Neural crest cell (in vitro differentiated cells): Measurements from ENCODE around the gene ZBTB20. TPM values are rescaled to one million over a fixed set of nuclear protein-coding genes. Genes with fewer than 3 reads are reported as not detected.

ENCODE experiments used
- DNase-seq: peaks from one replicate; pipeline ENCODE4 v3.0.0; 2021; ENCODE audit warnings: low read depth, mixed read lengths, low spot score
- H3K27ac Mint-ChIP-seq: one replicate; pipeline ENCODE4 v1.8.0; 2021; ENCODE audit warnings: mild to moderate bottlenecking, mixed read lengths; ENCODE audit not compliant: unreplicated experiment
- H3K27me3 Mint-ChIP-seq: 2 replicates; pipeline ENCODE4 v1.8.0; 2021; ENCODE audit warnings: low read depth, mild to moderate bottlenecking, mixed read lengths
- H3K36me3 Mint-ChIP-seq: 2 replicates; pipeline ENCODE4 v1.8.0; 2021; ENCODE audit warnings: low read depth, mild to moderate bottlenecking, mixed read lengths
- H3K4me1 Mint-ChIP-seq: 2 replicates; pipeline ENCODE4 v1.8.0; 2021; ENCODE audit warnings: mixed read lengths
- H3K4me3 Mint-ChIP-seq: one replicate; pipeline ENCODE4 v1.8.0; 2021; ENCODE audit warnings: mild to moderate bottlenecking, mixed read lengths
- H3K9me3 Mint-ChIP-seq: 2 replicates; pipeline ENCODE4 v1.8.0; 2021; ENCODE audit warnings: mixed read lengths
- CTCF ChIP-seq: fragments of 200-600 bp; sonication (generic); conservative IDR thresholded peaks from 2 replicates; pipeline ENCODE4 v1.5.0; 2021; ENCODE audit warnings: antibody characterized with exemption, mild to moderate bottlenecking
- total RNA-seq: library from RNA; stranded (reverse); gene quantifications from 2 replicates; pipeline ENCODE4 v1.2.1, GENCODE V29; 2021

ZBTB20 gene
- total RNA-seq, 1 donor from 2014 or later, result 12.4 TPM

DNA sequence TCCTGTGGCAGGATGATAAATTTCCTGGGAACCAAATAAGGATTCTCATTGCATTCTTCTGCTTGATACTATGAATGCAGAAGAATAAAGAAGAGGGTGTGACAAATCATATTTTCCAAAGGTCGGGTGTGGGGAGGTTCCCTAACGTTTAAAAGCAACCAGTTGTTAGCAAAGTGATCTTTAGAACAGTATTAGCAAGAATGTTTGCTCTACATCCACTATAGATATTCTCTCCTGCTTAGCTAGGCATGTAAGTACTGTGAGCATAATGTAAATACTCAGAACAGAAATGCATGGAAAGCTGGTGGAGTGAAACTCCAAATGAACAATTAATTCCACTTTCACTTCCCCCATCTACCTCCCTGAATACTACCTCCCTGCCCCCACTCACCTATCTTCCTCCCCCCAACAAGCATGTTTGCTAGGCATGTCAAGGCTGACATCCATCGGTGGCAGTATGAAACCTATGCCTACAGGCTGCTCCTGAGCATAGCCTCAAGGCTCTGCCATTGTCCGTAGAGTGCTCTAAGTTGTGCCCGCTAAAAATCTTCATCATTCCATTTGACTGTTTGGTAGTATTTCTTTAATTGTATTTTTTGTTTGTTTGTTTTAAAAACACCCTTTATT is 523.6 kb downstream of the ZBTB20 start:
- no peaks in the 10 kb centered on the region for H3K36me3 Mint-ChIP-seq
- no peak overlapping the region for H3K4me3 Mint-ChIP-seq
- no peak overlapping the region for H3K27ac Mint-ChIP-seq
- no peak for TF ChIP-seq CTCF
- no peaks in the 10 kb centered on the region for H3K27me3 Mint-ChIP-seq
- H3K4me1 Mint-ChIP-seq, result peaks cover 37% of the 10 kb centered on the region
- DNase-seq, result no peak
- no peaks in the 10 kb centered on the region for H3K9me3 Mint-ChIP-seq

DNA sequence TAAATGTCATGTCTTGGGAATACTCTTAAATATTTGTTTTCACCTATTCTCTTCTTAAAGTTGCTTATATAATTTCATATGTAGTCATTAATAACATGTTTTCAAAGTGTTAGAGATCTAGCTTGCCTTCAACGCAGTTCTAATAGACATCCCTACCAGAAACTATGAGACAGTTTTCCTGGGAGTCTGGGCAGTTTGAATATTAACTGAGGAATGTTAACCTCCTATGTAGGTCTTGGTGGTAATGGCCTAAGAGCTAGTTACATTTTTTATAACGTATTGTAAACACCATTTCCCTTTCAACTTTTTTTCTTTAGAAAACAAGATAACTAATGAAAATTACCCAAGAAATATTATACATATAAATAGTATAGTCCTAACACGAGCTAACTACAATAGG is 525.1 kb downstream of the ZBTB20 start:
- Mint-ChIP-seq H3K27me3 (no peaks in the 10 kb centered on the region), H3K4me3 (no peak overlapping the region), H3K36me3 (no peaks in the 10 kb centered on the region), H3K27ac (no peak overlapping the region), H3K9me3 (no peaks in the 10 kb centered on the region), H3K4me1 (peaks cover 35% of the 10 kb centered on the region)
- no peak for TF ChIP-seq CTCF
- no peak for DNase-seq

GRCh38 chr3:114619771-114620170 is 527.3 kb downstream of the ZBTB20 start:
- H3K9me3 Mint-ChIP-seq, result no peaks in the 10 kb centered on the region
- no peak overlapping the region for H3K27ac Mint-ChIP-seq
- no peaks in the 10 kb centered on the region for H3K36me3 Mint-ChIP-seq
- peaks cover 22% of the 10 kb centered on the region for H3K4me1 Mint-ChIP-seq
- no peak overlapping the region for H3K4me3 Mint-ChIP-seq
- no peak for TF ChIP-seq CTCF
- no peak for DNase-seq
- no peaks in the 10 kb centered on the region for H3K27me3 Mint-ChIP-seq

DNA sequence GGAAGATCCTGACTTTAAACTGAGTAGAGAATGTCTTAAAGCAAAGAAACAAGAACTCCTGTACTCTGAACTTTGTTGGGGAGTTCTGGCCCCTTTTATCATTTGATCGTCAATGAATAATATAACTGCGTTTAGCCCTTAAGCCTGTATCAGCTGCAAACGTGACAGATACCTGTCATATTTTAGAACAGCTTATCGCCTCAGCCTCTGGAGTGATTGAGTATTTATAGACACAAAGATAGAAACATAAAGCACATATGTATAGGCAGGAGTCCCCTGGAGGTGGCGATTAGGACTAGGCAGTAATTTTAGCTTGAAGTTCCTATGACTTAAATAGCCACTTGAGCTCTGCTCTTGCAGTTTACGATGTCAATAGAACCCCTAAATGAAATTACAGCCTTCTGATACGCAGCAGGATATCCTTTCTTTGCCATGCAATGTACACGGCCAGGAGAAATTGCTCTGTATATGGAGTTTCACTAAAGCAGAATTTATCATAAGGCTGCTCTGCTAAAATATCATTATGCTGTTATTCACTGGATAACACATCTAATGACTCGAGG is 531.5 kb downstream of the ZBTB20 start:
- H3K36me3 Mint-ChIP-seq, result no peaks in the 10 kb centered on the region
- DNase-seq, result no peak
- no peak overlapping the region for H3K4me3 Mint-ChIP-seq
- no peaks in the 10 kb centered on the region for H3K27me3 Mint-ChIP-seq
- no peaks in the 10 kb centered on the region for H3K9me3 Mint-ChIP-seq
- no peak overlapping the region for H3K27ac Mint-ChIP-seq
- H3K4me1 Mint-ChIP-seq, result no peaks in the 10 kb centered on the region
- no peak for TF ChIP-seq CTCF

DNA sequence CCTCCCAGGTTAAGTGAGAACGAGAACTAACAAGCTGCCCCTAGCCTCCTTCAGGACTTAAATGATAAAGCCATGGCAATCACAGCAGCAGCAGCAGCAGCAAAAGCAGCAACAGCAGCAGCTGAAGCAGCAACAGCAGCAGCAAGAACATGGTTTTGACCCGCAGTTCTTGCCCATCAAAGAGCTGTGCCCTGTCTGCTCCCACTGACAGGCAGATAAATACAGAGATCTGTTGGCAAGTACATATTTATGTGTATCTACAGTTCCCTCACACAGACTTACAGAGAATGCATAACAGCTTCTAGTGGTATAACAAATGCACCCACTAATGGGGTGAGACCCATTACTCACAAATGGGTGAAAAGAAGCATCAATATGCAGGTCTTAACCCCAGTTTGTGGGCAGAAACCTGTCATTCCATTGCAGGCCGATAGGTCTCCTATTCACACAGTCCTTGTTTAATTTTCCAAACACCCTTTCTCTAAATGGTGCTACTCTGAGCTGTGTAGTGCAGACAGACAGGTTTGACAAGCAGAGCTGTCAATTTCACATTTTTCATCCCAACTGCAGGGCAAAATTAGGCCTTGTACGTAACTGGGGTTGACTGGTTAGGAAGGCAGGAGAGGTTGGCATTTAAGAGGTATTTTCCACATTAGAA is 537.0 kb downstream of the ZBTB20 start:
- no peak overlapping the region for H3K27ac Mint-ChIP-seq
- H3K4me1 Mint-ChIP-seq, result peaks cover 5% of the 10 kb centered on the region
- H3K36me3 Mint-ChIP-seq, result no peaks in the 10 kb centered on the region
- H3K27me3 Mint-ChIP-seq, result no peaks in the 10 kb centered on the region
- TF ChIP-seq CTCF, result no peak
- H3K4me3 Mint-ChIP-seq, result no peak overlapping the region
- no peaks in the 10 kb centered on the region for H3K9me3 Mint-ChIP-seq
- no peak for DNase-seq
